Measurements from ENCODE around the gene ZNF511.

DNA sequence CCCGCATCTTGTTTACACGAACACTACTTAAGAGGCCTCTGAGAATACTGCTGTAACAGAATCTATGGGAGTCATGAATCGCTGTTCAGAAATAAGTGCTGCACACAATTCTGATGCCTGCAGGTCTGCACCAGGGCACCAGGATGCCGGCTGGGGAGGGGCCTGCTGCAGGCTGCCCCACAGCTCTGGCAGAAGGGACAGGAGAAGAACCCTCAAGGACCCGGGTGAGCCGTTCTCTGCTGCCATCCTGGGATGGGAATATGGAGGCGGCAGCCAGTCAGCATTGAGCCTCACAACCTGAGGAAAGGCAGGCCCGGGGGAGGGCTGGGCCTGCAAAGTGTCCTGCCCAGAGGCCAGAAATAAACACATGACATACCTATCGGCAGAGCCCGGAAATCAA lies 11.2 kb upstream of the ZNF511 start:
- TF ChIP-seq MYC (IDR thresholded peaks at IDR 0.05; ENCODE audit: low read depth, low read length): no peak
- TF ChIP-seq, protein P1, sequence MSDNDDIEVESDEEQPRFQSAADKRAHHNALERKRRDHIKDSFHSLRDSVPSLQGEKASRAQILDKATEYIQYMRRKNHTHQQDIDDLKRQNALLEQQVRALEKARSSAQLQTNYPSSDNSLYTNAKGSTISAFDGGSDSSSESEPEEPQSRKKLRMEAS (IDR thresholded peaks at IDR 0.05; ENCODE audit: low read depth, low read length): no peak

All from NB4 (cell line).